ENCODE results near the gene BRSK2.

Gene BRSK2

GRCh38 chr11:1486054-1486825, 96.5 kb downstream of the BRSK2 start, which contains the start of gene MOB2:
MOB2 (minus strand) TSS chr11:1486779; CDS start chr11:1486556, 223 bp downstream.
- Histone ChIP-seq H3K27ac (no peak within 1 kb of the TSS), H3K4me2 (ENCODE audit: low read length) (peak within 1 kb of the TSS; percentile 38), H3K9me3 (ENCODE audit: control insufficient read depth, low read length) (no peaks in the 10 kb centered on the region), H3K9ac (no peak within 1 kb of the TSS), H3K36me3 (ENCODE audit: control insufficient read depth, insufficient read depth, low read length) (no peaks in the 10 kb centered on the region), H3K27me3 (ENCODE audit: control insufficient read depth, insufficient read depth, low read length) (no peaks in the 10 kb centered on the region), H3K4me3 (ENCODE audit: low read depth, low read length) (no peak within 1 kb of the TSS), H3K4me1 (no peaks in the 10 kb centered on the region), H2AFZ (no peak within 1 kb of the TSS), H3K79me2 (peaks cover 38% of the 10 kb centered on the region)
- no peak for TF ChIP-seq CTCF (IDR thresholded peaks at IDR 0.05)

GRCh38 chr11:1487091-1487850, 97.5 kb downstream of the BRSK2 start:
- H3K9me3 ChIP-seq (ENCODE audit: control insufficient read depth, low read length) = no peaks in the 10 kb centered on the region
- no peak overlapping the region for H3K4me2 ChIP-seq (ENCODE audit: low read length)
- H3K27ac ChIP-seq = no peak overlapping the region
- H3K4me3 ChIP-seq (ENCODE audit: low read depth, low read length) = no peak overlapping the region
- H3K27me3 ChIP-seq (ENCODE audit: control insufficient read depth, insufficient read depth, low read length) = no peaks in the 10 kb centered on the region
- no peak overlapping the region for H2AFZ ChIP-seq
- H3K79me2 ChIP-seq = peaks cover 39% of the 10 kb centered on the region
- no peaks in the 10 kb centered on the region for H3K36me3 ChIP-seq (ENCODE audit: control insufficient read depth, insufficient read depth, low read length)
- H3K9ac ChIP-seq = no peak overlapping the region
- TF ChIP-seq CTCF (IDR thresholded peaks at IDR 0.05) = no peak
- no peaks in the 10 kb centered on the region for H3K4me1 ChIP-seq

- no peak for TF ChIP-seq CTCF (IDR thresholded peaks at IDR 0.05)
- H3K79me2 ChIP-seq = peaks cover 42% of the 10 kb centered on the region
- no peak overlapping the region for H2AFZ ChIP-seq
- H3K27ac ChIP-seq = no peak overlapping the region
- no peak overlapping the region for H3K9ac ChIP-seq
- H3K4me3 ChIP-seq (ENCODE audit: low read depth, low read length) = no peak overlapping the region
- H3K36me3 ChIP-seq (ENCODE audit: control insufficient read depth, insufficient read depth, low read length) = no peaks in the 10 kb centered on the region
- no peak overlapping the region for H3K4me2 ChIP-seq (ENCODE audit: low read length)
- H3K27me3 ChIP-seq (ENCODE audit: control insufficient read depth, insufficient read depth, low read length) = no peaks in the 10 kb centered on the region
- no peaks in the 10 kb centered on the region for H3K9me3 ChIP-seq (ENCODE audit: control insufficient read depth, low read length)
- H3K4me1 ChIP-seq = no peaks in the 10 kb centered on the region
Observed at GRCh38 chr11:1487851-1488574, 98.3 kb downstream of the BRSK2 start.

GRCh38 chr11:1488575-1489180, 98.9 kb downstream of the BRSK2 start:
- Histone ChIP-seq H3K79me2 (peaks cover 42% of the 10 kb centered on the region), H3K9me3 (ENCODE audit: control insufficient read depth, low read length) (no peaks in the 10 kb centered on the region), H3K4me2 (ENCODE audit: low read length) (no peak overlapping the region), H3K27ac (no peak overlapping the region), H3K36me3 (ENCODE audit: control insufficient read depth, insufficient read depth, low read length) (no peaks in the 10 kb centered on the region), H3K27me3 (ENCODE audit: control insufficient read depth, insufficient read depth, low read length) (no peaks in the 10 kb centered on the region), H3K9ac (no peak overlapping the region), H2AFZ (no peak overlapping the region), H3K4me1 (no peaks in the 10 kb centered on the region), H3K4me3 (ENCODE audit: low read depth, low read length) (no peak overlapping the region)
- no peak for TF ChIP-seq CTCF (IDR thresholded peaks at IDR 0.05)
